GM12864 (cell line): Measurements from ENCODE around the gene GALNT6.

Experiments used
- DNase-seq: peaks from one replicate; pipeline ENCODE4 v3.0.0-alpha.2; 2011; ENCODE audit warnings: low read depth
- H3K4me3 ChIP-seq: 2 replicates; pipeline ENCODE4 v1.5.1; 2011; ENCODE audit warnings: mild to moderate bottlenecking, low read depth, low read length, control low read depth
- TF ChIP-seq, protein P1 (sequence below): IDR thresholded peaks from 2 replicates; pipeline ENCODE4 v1.5.1; 2011; ENCODE audit warnings: low read depth, mild to moderate bottlenecking, moderate library complexity, low read length, control low read depth, inconsistent platforms; ENCODE audit errors: missing control alignments

The GALNT6 gene

DNA sequence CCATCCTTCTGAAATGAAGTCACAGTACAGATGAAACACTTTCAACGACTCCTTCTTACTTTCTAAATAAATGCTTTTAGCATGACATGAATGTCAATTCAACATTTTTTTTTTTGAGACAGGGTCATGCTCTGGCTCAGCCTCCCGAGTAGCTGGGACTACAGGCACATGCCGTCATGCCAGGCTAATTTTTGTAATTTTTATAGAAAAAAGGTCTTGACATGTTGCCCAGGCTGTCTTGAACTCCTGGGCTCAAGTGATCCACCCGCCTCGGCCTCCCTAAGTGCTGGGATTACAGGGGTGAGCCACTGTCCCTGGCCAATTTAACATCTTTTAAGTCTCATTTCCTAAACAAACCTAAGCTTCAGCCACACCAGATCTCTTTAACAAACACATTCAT, 16.4 kb downstream of the GALNT6 start:
- no peak overlapping the region for H3K4me3 ChIP-seq
- no peak for DNase-seq
- TF ChIP-seq, protein P1, sequence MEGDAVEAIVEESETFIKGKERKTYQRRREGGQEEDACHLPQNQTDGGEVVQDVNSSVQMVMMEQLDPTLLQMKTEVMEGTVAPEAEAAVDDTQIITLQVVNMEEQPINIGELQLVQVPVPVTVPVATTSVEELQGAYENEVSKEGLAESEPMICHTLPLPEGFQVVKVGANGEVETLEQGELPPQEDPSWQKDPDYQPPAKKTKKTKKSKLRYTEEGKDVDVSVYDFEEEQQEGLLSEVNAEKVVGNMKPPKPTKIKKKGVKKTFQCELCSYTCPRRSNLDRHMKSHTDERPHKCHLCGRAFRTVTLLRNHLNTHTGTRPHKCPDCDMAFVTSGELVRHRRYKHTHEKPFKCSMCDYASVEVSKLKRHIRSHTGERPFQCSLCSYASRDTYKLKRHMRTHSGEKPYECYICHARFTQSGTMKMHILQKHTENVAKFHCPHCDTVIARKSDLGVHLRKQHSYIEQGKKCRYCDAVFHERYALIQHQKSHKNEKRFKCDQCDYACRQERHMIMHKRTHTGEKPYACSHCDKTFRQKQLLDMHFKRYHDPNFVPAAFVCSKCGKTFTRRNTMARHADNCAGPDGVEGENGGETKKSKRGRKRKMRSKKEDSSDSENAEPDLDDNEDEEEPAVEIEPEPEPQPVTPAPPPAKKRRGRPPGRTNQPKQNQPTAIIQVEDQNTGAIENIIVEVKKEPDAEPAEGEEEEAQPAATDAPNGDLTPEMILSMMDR, result no peak

- DNase-seq, result no peak
- TF ChIP-seq, protein P1, result no peak
- no peak overlapping the region for H3K4me3 ChIP-seq
Measured at GRCh38 chr12:51374361-51374760, 16.8 kb downstream of the GALNT6 start.

GRCh38 chr12:51373187-51373586, 18.0 kb downstream of the GALNT6 start:
- no peak overlapping the region for H3K4me3 ChIP-seq
- TF ChIP-seq, protein P1, result no peak
- DNase-seq, result no peak

DNA sequence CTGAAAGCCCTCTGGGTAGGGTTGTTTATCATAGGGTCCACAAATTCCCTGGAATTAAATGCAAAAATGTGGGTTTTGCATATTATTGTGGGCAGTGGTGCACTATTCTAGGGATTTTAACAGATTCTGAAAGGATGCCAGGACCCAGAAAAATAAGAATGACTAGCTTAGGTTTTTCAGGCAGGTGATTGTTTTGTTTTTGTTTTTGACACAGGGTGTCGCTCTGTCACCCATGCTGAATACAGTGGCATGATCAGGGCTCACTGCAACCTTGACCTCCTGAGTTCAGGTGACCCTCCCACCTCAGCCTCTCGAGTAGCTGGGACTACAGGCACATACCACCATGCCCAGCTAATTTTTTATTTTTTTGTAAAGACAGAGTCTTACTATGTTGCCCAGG, 19.2 kb downstream of the GALNT6 start:
- no peak for DNase-seq
- TF ChIP-seq, protein P1, result no peak
- H3K4me3 ChIP-seq, result no peak overlapping the region

- no peak overlapping the region for H3K4me3 ChIP-seq
- TF ChIP-seq, protein P1, result no peak
- no peak for DNase-seq
Measured at GRCh38 chr12:51371295-51371953, 19.8 kb downstream of the GALNT6 start.

DNA sequence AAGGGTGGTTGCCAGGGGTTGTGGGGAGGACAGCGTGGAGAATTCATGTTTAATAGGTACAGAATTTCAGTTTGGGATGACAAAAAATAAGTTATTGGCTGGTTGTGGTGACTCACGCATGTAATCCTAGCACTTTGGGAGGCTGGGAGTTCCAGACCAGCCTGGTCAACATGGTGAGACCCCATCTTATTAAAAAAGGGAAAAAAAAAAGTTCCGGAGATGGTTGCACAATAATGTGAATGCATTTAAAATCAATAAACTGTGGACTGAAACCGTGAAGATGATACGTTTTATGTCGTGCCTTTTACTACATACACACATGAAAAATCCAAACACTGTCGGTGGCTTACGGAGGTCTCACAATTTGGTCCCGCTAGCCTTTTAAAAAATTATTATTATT, 20.5 kb downstream of the GALNT6 start:
- no peak overlapping the region for H3K4me3 ChIP-seq
- DNase-seq, result no peak
- TF ChIP-seq, protein P1, result no peak

GRCh38 chr12:51369581-51369980, 21.6 kb downstream of the GALNT6 start:
- no peak for DNase-seq
- TF ChIP-seq, protein P1, result no peak
- H3K4me3 ChIP-seq, result no peak overlapping the region
